Jurkat, Clone E6-1 (cell line): ENCODE data around the gene DNAH14.
"Not testable (repeated sequence)": the region's sequence is repeated elsewhere in the genome, so short reads cannot be mapped to it uniquely, and the experiment has no call there.

Experiments
- DNase-seq: peaks from one replicate; pipeline ENCODE4 v3.0.0-alpha.2; 2011; ENCODE audit warnings: low read depth, low spot score
- H3K4me3 ChIP-seq: 2 replicates; pipeline ENCODE4 v1.5.1; 2011; ENCODE audit warnings: mild to moderate bottlenecking, low read length, control low read depth, moderate library complexity

Gene DNAH14

DNA sequence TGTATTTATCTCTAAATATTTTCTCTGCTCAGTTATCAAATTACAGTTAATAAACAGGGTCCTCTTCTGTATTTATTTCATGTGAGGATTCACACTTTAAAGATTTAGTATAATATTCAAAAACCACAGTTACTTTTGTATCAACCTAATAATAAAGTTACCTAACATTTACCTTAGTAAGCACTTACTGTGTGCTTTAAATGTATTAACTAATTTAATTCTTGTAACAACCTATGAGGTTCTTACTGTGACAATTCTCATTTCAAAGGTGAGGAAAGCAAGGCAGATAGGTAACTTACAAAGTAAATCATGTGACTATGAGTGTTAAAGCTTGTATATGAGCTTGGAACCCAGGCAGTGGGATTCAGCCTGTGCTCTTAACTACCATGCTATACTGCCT lies 30.2 kb downstream of the DNAH14 start:
- H3K4me3 ChIP-seq: no peak overlapping the region
- DNase-seq: no peak

DNA sequence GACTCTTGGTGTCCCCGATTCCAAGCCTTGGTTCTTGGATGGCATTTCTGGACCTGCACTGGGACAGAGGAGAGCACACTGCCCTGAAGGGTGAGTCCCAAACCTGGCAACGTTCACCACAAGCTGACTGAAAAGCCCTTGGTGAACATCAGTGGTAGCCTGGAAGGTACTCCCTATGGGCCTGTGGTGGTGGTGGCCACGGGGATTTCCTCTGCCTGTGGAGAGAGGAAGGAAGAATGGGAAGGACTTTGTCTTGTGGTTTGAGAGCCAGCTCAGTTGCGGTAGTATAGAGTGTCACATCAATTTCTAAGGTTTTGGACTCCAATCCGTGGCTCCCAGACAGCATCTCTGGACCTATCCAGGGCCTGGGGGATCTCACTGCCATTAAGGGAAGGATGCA lies 50.7 kb downstream of the DNAH14 start:
- H3K4me3 ChIP-seq: no peak overlapping the region
- no peak for DNase-seq

DNA sequence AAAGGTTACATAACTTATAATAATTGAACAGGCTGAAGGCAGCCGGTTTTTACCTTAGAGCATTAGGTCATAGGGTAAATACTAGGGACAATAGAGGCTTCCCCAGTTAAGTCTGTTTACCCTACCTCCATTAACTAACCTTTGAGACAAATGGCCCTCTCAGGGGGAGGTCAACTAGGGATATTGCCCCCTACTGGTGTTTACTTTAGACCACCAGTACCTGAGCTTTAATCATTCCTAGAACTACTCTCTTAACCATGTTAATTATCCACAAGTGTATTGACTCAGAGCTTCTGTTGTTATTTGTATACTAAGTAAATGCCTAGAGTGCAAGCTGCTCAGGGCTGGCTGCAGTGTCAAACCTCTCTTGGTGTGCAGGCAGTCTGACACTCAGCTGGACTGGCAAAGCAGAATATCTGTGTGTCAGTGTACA lies 52.5 kb downstream of the DNAH14 start:
- not testable (repeated sequence) for H3K4me3 ChIP-seq

DNA sequence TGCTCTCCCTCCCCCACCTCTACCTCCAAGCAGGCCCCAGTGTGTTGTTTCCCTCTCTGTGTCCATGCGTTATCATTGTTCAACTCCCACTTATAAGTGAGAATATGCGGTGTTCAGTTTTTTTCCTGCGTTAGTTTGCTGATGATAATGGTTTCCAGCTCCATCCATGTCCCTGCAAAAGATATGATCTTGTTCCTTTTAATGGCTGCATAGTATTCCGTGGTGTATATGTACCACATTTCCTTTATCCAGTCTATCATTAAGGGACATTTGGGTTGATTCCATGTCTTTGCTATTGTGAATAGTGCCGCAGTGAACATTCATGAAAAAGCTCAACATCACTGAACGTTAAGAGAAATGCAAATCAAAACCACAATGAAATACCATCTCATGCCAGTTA lies 58.6 kb downstream of the DNAH14 start:
- DNase-seq: no peak
- H3K4me3 ChIP-seq: no peak overlapping the region

More for the DNA sequence above, 52.5 kb downstream of the DNAH14 start:
- DNase-seq: not testable (repeated sequence)

DNA sequence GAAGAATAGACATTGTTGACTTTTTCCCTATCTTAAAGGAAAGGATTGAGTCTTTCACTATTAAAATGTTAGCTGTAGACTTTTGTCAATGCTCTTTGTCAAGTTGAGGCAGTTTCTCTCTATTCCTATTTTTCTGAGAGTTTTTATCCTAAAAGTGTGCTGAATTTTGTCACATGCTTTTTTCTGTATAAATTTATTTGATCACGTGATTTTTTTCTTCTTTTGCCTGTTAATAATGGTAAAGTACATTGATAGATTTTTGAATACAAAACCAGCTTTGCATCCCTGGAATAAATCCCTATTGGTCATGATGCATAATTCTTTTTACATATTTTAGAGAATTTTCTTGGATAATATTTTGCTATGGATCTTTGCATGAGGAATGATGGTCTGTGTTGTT lies 60.1 kb downstream of the DNAH14 start:
- DNase-seq: no peak
- H3K4me3 ChIP-seq: no peak overlapping the region

DNA sequence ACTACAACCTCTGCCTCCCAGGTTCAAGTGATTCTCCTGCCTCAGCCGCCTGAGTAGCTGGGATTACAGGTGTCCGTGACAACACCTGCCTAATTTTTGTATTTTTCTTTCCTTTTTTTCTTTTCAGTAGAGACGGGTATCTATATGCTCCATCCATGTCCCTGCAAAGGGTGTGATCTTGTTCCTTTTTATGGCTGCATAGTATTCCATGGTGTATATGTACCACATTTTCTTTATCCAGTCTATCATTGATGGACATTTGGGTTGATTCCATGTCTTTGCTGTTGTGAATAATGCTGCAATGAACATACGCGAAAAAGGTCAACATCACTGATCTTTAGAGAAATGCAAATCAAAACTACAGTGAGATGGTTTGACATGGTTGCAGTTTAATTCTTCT lies 62.1 kb downstream of the DNAH14 start:
- not testable (repeated sequence) for H3K4me3 ChIP-seq, DNase-seq

DNA sequence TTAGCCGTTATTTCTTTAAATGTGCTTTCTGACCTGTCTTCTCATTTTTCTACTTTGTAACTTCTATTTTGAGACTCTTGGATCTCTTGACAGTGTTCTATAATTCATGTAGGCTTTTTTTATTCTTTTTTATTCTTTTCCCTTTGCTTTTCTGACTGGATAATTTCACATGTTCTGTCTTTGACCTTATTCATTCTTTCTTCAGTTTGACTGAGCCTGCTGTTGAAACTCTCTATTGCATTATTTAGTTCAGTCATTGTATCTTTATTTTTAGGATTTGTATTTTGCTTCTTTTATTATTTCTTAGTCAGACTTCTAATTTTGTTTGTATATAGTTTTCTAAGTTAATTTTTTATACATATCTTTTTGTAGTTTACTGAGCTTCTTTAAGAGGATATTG lies 66.1 kb downstream of the DNAH14 start:
- H3K4me3 ChIP-seq: no peak overlapping the region

DNA sequence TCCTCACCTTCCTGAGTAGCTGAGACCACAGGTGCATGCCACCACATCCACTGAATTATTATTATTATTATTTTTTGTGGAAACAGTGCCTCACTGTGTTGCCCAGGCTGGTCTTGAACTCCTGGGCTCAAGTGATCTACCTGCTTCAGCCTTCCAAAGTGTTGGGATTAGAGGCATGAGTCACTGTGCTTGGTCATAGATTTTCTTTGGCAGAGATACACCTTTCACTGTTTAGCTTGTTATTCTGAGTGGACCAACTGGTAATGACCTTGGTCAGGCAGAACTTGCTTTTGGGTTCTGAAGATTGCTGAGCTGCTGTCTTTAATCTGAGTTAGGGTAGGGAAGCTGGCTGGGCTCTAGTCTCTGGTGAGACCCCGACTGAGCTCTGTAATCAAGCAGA lies 66.8 kb downstream of the DNAH14 start:
- H3K4me3 ChIP-seq: no peak overlapping the region
- DNase-seq: no peak

More for the DNA sequence above, 66.1 kb downstream of the DNAH14 start:
- no peak for DNase-seq

DNA sequence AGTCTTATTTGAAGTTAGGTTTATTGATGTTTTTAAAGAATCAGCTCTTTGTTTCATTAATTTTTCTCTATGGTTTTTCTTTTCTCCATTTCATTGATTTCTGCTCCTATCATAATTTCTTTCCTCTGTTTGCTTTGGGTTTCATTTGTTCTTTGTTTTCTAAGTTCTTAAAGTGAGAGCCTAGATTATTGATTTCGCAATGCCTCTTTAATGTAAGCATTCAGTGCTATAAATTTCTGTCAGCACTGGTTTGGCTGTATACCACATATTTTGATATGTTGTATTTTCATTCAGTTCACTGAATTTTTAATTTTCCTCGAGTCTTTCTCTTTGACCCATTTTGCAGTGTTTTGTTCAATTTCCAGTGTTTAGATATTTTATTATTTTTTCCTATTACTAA lies 68.7 kb downstream of the DNAH14 start:
- H3K4me3 ChIP-seq: no peak overlapping the region
- DNase-seq: no peak

DNA sequence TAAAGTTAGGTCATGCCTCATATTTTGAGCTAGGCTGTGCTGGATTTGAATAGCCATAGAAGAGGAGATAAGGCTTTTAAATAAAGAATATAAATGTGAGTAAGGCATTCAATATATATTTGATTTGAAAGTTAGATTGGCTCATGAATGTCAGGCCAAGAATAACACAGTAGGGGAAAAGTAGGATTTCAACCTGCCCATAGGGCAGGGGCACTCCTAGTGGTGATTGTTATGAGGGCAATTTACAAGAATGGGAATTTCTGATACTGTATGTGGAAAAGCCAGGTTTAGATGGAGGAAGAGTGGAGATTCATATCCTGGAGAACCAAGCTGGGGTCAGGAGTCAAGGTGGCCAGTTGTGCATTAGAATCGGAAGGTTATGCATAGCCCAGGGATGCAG lies 74.9 kb downstream of the DNAH14 start:
- no peak overlapping the region for H3K4me3 ChIP-seq
- DNase-seq: no peak

DNA sequence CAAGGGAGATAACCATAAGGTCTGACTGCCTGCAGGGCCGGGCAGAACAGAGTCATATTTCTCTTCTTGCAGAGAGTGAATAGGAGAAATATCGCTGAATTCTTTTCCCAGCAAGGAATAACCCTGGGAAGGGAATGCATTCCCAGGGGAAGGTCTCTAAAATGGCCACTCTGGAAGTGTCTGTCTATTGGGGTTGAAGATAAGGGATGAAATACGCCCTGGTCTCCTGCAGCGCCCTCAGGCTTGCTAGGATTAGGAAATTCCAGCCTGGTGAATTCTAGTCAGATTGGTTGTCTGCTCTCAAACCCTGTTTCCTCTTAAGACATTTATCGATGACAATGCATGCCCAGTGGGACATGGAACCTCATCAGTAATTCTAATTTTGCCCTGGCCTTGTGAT lies 76.9 kb downstream of the DNAH14 start:
- H3K4me3 ChIP-seq, DNase-seq: not testable (repeated sequence)

DNA sequence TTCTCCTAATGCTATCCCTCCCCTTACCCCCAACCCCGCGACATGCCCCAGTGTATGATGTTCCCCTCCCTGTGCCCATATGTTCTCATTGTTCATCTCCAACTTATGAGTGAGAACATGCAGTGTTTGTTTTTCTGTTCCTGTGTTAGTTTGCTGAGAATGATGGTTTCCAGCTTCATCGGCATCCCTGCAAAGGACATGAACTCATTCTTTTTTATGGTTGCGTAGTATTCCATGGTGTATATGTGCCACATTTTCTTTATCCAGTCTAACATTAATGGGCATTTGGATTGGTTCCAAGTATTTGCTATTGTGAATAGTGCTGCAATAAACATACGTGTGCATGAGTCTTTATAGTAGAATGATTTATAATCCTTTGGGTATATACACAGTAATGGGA lies 78.6 kb downstream of the DNAH14 start:
- not testable (repeated sequence) for DNase-seq, H3K4me3 ChIP-seq

DNA sequence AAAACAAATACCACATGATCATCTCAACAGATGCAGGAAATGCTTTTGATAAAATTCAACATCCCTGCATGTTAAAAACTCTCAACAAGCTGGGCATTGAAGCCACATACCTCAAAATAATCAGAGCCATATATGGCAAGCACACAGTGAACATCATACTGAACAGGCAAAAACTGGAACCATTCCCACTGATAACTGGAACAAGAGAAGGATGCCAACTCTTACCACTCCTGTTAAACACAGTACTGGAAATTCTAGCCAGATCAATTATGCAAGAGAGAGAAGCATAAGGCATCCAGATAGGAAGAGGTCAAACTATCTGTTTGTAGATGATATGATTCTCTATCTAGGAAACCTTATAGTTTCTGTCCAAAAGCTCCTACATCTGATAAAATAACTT lies 91.6 kb downstream of the DNAH14 start:
- H3K4me3 ChIP-seq: no peak overlapping the region
- no peak for DNase-seq

DNA sequence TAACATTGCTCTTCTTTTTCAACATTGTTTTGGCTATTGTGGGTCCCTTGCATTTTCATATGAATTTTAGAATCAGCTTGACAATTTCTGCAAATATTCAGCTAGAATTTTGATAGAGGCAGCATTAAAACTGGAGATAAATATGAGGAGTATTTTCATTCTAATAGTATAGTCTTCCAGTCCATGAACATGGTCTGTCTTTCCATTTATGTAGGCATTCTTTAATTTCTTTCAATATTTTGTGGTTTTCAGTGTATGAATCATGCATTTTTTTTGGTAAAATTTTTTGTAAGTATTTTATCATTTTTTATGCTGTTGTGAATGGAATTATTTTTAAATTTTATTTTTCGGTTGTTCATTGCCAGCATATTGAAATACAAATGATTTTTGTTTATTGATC lies 97.2 kb downstream of the DNAH14 start:
- H3K4me3 ChIP-seq: no peak overlapping the region
- DNase-seq: no peak

DNA sequence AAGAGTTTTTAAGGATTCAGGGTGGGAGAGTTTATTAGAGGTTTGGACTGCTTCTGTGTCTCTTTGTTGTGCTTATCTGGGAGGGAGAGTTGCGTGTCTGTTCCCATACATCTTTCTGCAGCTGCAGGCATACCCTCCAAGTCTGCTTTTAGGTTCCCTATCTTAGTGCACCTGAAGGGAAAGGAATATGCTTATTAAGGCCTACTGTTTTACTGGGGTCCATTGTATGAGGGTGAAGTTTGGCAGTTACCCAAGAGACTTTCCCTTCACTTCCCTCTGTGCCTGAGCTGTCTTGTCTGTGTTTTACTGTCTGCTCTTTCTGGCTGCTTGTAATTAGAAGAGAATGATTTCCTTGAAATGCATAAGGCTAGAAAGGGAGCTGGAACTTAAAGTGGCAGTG lies 107.0 kb downstream of the DNAH14 start:
- DNase-seq, H3K4me3 ChIP-seq: not testable (repeated sequence)

DNA sequence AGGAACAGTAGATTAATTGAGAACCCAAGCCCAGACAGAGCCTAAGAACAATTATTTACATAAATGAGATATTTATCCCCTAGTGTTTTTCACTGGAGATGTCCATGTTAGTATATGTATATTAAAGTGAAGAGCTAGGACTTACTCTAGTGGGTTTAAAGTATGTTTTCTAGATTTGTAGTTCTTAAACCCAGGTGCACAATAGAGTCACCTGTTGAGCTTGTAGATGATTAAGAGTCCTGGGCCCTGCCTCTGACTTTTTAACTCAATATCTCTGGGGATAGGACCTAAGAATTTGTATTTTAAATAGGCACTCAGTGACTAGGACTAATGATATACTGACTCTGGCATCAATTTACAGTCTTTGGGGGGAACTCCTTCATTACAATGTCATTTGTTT lies 112.8 kb downstream of the DNAH14 start:
- no peak overlapping the region for H3K4me3 ChIP-seq
- DNase-seq: no peak

DNA sequence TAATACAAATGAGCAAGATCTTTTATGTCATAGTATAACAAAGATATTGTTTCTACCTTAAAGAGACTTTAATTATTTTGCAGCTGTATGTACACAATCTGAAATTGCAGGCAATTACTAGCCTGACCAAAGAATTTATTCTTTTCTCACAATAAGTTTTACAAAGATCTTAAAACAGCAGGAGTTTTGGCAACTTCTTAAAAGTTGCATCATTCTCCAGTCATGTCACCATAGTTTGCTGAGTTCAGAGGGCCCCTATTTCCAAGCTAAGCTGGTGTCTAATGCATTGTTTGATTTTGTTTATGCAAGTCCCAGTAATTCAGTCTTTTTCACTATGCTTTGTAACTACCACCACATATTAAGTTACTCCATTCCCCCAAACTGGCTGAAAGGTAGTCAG lies 114.8 kb downstream of the DNAH14 start:
- no peak overlapping the region for H3K4me3 ChIP-seq
- DNase-seq: no peak

DNA sequence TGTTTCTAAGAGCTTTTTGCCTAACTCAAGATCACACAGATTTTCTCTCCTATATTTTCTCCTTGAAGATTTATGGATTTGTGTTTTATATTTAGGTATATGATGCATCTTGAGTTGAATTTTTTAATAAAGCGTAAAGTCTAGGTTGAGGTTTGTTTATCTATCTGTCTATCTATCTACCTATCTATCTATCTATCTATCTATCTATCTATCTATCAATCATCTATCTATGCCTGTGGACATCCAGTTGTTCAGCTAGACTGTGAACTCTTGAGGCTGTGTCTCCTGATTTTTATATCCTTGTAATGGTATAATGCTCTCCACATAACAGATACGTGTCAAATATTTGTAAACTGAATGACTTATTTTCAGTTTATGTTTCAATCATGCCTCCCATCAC lies 120.1 kb downstream of the DNAH14 start:
- H3K4me3 ChIP-seq: no peak overlapping the region
- no peak for DNase-seq

DNA sequence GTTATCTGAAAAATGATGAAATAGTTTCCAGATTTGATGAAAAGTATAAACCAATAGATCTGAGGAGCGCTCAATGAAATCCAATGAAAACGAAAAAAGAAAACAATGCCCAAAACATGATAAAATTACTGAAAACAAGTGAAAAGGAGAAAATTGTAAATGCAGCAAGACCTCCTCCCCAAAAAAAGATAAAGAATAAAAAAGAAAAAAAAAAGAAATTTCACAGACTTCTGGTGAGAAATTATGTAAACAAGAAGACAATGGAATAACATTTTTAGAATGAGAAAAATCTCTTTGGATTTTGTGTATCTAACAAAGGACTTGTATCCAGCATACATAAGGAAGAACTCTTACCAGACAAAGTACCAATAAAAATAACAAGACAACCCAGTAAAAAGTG lies 134.2 kb downstream of the DNAH14 start:
- no peak for DNase-seq
- no peak overlapping the region for H3K4me3 ChIP-seq

DNA sequence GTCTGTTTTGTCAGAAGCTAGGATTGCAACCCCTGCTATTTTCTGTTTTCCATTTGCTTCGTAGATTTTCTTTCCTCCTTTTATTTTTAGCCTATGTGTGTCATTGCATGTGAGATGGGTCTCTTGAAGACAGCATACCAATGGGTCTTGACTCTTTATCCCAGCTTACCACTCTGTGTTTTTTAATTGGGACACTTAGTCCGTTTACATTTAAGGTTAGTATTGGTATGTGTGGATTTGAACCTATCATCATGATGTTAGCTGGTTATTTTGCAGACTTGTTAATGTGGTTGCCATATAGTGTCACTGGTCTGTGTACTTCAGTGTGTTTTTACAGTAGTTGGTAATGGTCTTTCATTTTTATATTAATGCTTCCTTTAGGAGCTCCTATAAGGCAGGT lies 141.5 kb downstream of the DNAH14 start:
- DNase-seq: no peak
- no peak overlapping the region for H3K4me3 ChIP-seq

DNA sequence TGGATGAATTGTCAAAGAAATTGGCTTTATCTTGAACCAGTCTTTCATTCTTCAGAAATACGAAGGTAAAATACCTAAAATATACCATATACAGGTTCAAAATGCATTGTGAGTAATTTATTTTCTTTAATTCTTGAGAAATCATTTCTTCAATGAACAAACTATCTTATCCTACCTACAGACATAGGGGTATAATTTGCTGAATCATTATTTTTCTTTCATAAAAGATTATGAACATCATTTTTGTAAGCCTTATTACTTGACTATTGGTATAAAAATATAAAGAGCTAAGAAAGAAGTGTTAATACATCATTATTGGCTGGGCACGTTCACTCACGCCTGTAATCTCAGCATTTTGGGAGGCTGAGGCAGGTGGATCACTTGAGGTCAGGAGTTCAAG lies 167.7 kb downstream of the DNAH14 start:
- DNase-seq: no peak
- H3K4me3 ChIP-seq: no peak overlapping the region

DNA sequence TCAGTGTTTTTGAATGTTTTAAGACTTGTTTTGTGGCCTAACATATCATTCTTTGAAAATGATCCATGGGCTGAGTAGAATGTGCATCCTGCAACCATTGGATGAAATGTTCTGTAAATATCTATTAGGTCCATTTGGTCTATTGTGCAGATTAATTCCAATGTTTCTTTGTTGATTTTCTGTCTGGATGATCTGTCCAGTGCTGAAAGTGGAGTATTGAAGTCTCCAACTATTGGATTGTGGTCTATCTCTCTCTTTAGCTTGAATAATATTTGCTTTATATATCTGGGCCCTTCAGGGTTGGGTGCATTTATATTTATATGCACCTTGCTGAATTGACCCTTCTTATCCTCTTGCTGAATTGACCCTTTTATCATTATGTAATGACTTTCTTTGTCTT lies 181.5 kb downstream of the DNAH14 start:
- no peak overlapping the region for H3K4me3 ChIP-seq
- DNase-seq: no peak
